T47D (cell line): Measurements from ENCODE around the gene COBL.

Experiments
- DNase-seq, 2 experiments: peaks; one replicate each; pipeline versions ENCODE4 v3.0.0 to v3.0.0-alpha.2; 2011 to 2012; ENCODE audit warnings: low read depth in 1 of 2, low spot score in 1 of 2
- JUND ChIP-seq: IDR thresholded peaks from 2 replicates; pipeline ENCODE4 v1.6.1; 2012; ENCODE audit warnings: low read depth
- in situ Hi-C: cut with HindIII; loops from 2 replicates; pipeline ENCODE4 v1.10.0; 2016; ENCODE audit warnings: low sequenced_read_pairs, low pct_unique_long_range_greater_than_20kb

Gene COBL

DNA sequence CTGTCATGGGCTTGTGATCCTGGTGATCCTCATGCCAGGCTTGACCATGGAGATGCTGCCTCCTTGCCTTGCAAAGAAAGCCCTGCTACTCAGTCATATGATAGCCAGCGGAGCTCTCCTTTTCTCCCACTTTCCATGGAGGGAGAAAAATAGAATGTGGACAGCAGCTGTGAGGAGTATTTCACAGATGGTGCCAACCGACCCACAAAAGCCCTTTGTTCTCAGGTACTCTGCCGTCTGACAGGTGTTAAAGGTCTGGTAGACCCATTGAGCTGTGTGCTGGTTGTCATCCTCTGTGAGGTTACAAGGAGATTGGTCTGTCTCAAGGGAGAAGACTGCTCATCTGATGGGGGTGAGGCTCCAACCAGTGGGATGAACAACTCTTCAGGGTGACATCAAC lies 29.5 kb upstream of the COBL start:
- TF ChIP-seq JUND: no peak

DNA sequence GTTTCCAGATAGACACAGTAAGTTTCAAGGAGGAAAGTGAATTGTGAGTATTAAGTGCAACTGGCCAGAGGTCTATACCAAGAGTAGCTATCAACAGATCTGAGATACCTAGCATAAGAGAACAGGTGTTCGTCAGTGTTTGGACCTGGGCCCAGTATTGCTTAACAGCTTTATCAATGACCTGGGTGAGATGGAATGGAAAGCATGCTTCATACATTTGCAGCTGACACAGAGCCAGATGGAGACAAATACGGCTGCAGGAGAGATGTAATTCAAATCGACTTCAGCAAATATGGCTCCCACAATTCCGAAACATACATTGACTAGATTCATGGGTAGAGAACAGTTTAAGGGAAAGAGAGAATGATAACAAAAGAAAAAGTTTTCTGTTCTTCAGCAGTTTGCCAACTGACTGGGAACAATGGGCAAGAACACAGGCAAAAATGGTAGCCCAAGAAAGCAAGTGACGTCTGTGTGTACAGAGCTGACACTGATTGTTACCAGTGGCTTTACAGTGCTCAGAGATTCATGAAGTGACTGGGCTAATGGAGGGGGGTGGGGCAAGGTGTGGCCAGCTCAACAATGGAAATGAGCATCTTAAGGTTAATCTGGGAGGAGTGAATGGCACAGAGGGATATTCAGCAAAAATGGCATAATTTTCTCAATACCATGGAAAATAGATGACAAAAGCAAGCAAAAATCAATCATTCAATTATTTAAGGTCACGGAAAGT lies 28.0 kb upstream of the COBL start:
- in situ Hi-C loops: no loop called here
- peak in 1 of 2 experiments; percentile 20 for DNase-seq
- TF ChIP-seq JUND: 0 out of 2 replicates have a peak, but pooled peaks have one; percentile 19

More for the DNA sequence above, 29.5 kb upstream of the COBL start:
- DNase-seq: no peak
- in situ Hi-C loops: no loop called here

DNA sequence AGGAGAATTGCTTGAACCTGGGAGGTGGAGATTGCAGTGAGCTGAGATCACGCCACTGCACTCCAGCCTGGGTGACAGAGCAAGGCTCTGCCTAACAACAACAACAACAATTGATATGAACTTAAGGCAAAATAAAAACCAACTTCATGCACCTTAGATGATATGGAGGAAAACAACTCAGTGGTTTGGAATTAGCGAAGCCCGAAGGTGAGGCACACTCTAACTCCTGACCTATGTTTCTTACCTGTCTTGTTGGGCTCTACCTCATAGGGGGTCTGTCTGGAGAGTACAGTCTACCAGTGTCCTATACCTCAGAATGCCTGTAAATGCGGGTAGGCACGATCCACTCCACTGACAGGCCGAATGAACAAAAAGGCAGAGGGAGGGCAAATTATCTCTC lies 24.3 kb upstream of the COBL start:
- no peak for DNase-seq
- in situ Hi-C loops: no loop called here
- TF ChIP-seq JUND: no peak

DNA sequence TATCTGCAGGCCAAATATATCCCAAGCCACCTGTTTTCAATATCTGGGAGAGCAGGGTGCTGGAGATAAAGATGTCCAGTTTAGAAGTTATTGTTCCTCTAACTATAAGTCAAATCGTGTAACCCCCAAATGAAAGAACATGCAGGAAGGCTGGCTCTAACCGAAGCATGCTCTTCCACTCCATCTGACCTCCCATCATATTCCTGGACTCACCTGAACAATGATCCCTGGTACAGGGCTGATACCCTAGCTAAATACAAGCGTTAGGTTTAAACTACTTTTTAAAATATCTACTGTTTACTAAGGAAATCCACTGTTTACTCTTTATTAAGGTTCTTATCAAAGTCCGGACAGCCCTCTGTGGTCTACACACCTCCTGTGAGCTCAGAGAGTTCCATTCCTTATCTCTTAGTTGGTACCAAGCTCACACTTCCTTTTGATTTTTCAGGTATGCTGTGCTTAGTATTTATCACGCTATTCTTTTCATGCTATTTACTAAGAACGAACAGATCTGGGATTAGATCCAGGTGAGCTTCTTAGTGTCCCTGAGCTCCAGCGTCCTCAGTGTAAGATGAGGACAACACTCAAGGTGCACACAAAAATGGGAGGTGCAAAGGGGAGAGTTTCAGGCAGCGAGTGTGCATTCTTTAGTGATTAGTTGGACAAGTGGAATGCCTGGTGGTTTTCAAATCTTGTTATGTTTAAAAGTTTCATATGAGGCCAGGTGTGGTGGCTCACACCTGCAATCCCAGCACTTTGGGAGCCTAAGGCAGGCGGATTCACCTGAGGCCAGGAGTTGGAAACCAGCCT lies 23.6 kb upstream of the COBL start:
- in situ Hi-C loops: no loop called here
- DNase-seq: peak in 1 of 2 experiments; percentile 35
- no peak for TF ChIP-seq JUND

DNA sequence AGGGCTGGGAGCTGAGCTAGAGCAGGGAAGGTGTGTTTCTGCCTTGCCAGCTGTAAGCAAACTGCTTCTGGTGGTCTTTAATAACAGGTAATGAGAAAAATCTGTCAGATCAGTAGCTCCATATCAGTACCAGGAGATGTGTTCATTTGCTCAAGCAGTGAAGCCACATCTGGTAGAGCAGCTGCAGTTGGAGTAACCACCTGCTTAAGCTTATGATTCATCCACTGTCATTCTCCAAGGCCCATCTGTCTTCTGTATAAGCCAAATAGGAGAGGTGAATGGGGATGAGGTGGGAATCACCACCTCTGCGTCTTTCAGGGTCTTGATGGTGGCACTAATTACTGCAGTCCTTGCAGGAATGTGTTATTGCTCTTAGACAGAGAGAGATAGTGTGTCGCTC lies 18.4 kb upstream of the COBL start:
- no peak for DNase-seq
- in situ Hi-C loops: no loop called here
- TF ChIP-seq JUND: no peak

DNA sequence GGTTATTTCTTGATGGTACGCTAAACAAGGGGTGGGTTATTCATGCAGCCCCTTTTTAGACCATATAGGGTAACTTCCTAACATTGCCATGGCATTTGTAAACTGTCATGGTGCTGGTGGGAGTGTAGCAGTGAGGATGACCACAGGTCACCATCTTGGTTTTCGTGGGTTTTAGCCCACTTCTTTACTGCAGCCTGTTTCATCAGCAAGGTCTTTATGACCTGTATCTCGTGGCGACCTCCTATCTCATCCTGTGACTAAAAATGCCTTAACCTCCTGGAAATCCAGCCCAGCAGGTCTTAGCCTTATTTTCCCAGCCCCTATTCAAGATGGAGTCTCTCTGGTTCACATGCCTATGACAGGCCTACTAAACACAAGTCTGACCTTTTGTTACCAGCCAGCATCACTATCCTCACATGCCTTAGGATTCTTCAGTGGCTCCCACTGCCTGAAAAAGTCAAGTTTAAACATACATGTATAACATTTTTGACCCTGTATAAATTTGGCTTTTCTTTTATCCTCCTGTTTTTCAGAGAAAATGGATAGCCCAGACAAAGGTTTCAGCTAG lies 13.2 kb upstream of the COBL start:
- in situ Hi-C loops: no loop called here
- no peak for TF ChIP-seq JUND
- DNase-seq: no peak

DNA sequence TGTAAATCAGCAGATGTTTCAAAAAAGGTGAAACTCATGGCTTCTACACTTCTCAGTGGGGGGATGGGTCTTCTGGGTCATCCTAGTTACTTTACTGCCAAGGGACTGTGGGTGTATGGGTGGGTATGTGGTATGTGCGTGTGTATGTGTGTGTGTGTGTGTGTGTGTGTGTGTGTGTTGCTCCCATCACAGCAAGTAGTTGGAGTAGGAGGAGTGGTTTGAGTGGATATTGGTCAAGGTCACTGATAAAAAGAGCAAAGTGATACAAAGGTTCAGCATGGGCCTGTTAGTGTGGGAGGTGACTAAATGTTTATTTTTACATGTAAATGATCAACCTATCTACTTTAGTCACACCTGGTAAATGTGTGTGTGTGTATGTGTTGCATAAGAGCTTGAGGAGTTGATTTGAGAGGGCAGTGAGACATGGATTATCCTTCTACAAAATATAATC lies 11.8 kb upstream of the COBL start:
- no peak for TF ChIP-seq JUND
- in situ Hi-C loops: no loop called here
- DNase-seq: no peak

DNA sequence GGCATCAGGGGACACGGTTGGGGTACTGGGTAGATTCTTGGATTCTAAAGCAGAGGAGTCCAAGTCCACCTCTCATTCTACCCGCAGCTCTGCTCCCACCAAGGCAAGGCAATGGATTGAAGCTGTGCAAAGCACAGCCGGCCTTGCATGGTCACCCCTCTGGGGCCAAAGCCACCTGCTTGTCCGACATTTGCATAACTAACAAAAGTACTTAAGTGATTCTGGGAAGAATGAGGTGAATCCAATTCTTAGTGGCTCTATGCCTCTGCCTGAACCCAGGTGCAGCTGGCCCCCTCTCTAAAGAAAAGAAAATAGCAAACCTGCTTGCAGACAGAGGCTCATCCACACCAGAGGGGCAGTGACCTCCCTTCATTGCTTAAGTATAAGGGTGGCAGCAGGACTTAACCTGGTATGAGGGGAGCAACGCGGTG lies 10.7 kb upstream of the COBL start:
- no peak for TF ChIP-seq JUND
- no peak for DNase-seq
- in situ Hi-C loops: no loop called here

DNA sequence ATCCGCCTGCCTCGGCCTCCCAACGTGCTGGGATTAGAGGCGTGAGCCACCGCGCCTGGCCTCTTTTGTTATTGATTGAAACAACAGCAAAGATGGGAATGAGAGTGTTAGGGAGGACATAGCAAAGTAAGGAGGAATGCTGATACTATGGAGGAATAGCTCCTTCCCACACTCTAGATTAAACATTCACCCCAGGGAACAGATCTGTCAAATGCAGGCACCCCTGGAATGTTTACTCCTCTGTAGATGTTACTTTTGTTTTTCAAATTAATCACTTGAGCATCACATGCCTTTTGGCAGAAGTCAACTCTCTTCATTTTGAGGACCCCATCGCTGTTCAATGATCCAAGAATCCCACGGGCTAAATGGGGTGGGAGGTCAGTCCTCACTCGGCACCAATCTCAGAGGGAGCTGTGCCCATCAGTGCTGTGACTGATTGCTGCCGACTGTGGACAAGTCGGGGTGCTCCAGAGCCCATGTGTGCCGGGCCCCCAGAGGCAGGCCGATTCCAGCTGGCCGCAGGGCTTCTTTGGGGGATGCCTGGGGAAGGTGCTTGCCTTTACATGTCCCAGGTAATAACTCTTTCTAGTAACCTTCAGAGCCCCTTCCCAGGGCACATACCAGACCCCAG lies 10.2 kb upstream of the COBL start:
- TF ChIP-seq JUND: no peak
- DNase-seq: no peak
- in situ Hi-C loops: no loop called here

DNA sequence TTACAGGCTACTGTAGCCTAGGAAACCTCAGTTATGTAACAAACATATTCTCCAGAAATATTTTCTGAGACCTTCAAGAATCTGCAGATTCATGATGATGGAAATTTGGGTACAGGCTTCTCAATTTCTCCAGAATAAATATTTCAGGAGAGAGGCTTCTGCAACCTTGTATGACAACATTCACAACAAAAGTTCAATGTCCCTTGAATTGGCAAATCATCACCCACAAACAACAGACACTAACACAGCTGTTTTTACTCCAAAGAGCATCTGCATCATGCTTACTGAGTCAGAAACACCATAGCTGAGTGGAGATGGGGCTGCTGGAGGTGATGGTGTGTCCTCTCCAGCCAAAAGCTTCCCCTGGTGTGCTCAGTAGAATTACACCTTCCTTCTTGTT lies 9.3 kb upstream of the COBL start:
- TF ChIP-seq JUND: no peak
- DNase-seq: no peak
- in situ Hi-C loops: no loop called here

DNA sequence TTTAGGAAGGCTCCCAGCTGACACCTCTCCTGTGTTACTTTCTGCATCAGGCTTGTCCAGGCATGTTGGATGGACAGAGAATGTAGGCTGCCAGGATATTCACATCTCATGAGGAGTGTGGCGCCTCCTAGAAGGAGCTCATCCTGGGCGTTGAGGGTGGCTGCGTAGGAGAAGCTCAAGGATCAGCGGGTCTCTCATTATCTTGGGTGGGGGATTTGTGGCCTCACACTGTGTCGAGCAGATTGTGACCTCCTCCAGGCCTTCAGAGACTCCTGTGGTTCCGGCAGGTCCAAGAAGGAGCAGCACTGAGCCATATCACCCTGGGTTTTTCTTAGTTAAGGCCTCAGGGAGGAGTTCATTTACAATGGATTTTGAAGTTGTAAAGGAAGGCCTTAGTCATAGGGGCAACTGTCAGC lies 8.7 kb upstream of the COBL start:
- in situ Hi-C loops: no loop called here
- no peak for TF ChIP-seq JUND
- no peak for DNase-seq

DNA sequence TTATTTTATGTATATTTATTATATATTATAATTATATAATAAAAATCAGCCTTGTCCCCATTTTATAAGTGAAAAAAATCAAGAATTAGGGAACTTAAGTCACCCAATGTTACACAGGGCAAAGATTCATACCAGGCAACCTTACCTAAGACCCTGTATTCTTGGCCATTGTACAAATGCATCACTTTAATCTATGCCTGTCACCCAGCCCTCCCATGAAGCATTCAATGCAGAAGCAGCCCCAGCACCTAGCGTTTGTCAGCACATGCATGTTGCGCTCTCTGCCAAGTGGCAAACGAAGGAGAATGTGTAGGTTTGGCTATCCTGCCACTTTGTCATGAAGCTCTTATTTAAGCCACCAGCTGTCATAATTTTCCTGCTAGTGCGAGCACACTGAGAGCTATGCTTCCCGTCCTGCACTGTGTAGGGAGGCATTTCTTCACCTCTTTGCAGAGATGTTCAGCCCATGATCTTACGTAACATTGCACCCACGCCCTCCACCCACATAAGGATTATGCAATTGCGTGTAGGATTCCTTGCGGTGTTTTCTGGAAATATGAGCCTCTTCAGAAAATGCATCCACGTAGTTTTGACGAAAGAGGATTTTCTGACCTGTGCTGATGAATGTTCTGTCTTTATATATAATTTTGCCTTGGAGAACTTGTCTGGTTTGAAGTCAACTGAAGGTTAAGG lies 7.7 kb upstream of the COBL start:
- in situ Hi-C loops: no loop called here
- DNase-seq: no peak
- TF ChIP-seq JUND: no peak
